HG02840 (cell line): ENCODE data around the gene MYL4.

Experiments
- ATAC-seq: cut with Tn5 transposase; IDR thresholded peaks from one replicate; pipeline ENCODE4 v1.9.1; 2021; ENCODE audit warnings: mild to moderate bottlenecking, moderate library complexity, moderate number of reproducible peaks; ENCODE audit not compliant: unreplicated experiment, low FRiP score

Gene MYL4

GRCh38 chr17:47239619-47239966 lies 30.4 kb downstream of the MYL4 start:
- ATAC-seq = no peak

DNA sequence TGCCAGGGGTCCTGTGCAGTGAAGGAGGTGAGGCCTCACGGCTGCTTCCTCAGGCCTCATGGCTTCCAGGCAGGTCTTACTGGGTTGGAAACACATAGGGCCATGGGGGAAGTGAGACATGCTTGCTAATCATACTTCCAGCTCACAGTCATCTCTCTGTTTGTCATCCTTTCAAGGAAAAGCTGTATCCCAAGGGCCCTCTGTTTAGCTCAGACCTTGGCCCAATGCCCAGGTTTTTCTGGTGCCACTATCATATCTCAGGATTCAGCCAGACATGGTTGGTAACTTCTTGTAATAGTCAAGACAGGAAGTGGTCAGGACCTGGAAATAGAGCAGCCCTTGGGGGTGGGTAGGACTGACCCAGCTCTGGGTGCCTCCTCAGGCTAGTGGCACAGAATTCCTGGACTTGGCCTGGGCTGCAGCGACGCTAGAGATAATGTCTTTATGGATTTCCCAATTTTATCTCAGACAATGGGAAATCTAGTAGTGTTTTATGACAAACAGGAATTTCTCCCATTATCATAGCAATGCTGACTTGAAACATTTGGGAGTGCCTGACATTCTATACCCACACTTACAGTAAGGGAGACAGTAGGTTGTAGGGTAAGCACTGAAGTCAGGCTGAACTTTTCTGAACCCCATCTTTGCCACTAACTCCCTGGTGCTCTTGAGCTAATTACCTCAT lies 31.0 kb downstream of the MYL4 start:
- no peak for ATAC-seq

GRCh38 chr17:47240806-47241205 lies 31.7 kb downstream of the MYL4 start:
- no peak for ATAC-seq

- ATAC-seq = no peak
These were observed 33.5 kb downstream of the MYL4 start for GRCh38 chr17:47242648-47243047.

DNA sequence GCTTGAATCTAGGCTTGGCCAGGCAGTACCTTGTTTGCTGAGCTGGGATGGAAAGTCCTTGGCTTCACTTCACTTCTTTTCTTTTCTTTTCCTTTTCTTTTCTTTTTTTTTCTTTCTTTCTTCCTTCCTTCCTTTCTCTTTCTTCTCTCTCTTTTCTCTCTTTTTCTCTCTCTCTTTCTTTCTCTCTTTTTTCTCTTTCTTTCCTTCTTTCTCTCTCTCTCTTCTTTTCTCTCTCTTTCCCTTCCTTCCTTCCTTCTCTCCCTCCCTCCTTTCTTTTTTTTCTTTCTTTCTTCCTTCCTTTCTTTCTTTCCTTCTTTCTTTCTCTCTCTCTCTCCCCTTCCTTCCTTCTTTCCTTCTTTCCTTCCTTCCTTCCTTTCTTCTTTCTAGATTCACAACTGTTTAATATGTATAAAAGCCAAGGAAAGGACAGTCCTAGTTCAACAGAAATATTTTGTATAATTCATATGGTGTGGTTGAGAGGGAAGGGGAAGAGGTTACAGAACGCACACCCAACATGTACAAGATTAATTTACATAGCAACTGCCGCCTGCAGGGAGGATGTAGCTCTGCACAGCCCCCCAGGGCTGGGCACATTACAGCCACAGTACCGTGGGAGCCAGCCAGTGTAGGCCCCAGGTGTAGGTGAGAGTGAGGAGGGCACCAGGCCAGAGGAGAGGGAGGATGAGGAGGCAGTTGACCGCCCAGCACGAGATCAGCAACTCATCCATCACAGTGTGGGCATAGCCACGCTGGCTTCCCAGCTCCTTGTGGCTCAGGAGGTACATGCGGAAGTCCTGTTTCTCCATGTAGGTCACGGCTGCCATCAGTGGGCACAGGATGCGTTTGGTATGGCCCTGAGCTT lies 34.8 kb downstream of the MYL4 start:
- ATAC-seq = no peak

DNA sequence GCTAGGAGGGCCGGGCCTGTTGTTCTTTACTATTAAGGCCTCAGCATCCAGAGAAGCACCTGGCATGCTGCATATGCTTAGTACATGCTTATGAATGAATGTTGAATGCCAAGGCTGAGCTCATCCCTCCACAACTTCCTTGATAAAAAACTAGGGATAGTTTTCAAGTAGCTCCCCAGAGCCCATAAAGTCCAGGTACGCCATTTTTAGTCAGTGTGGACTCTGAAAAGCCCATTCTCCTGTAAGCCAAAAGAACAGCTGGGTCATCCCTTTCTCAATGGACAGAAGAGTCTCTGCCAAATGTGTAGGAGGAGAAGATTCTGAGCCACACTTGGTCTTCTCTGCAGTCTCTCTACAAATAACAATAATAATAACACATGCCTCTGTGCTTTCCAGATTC lies 35.5 kb downstream of the MYL4 start:
- ATAC-seq = no peak

GRCh38 chr17:47246120-47246519 lies 37.0 kb downstream of the MYL4 start:
- ATAC-seq = no peak

DNA sequence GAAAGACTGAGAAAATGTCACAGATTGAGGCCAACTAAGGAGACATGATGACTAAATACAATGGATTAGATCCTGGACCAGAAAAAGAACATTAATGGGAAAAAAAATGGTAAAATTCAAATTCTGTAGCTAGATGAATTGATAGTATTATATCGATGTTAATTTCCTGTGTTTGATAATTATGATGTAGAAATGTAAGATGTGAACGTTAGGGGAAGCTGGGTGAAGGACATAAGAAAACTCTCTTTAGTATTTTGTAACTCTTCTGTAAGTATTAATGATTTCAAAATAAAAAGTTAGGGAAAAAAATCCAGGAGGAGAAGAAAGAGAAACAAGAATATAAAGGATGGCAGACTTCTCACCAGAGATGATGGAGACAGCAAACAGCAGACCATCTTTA lies 41.7 kb downstream of the MYL4 start:
- no peak for ATAC-seq

GRCh38 chr17:47251421-47251940 lies 42.3 kb downstream of the MYL4 start:
- no peak for ATAC-seq

- ATAC-seq = no peak
These were observed 43.1 kb downstream of the MYL4 start for GRCh38 chr17:47252209-47252608.

- no peak for ATAC-seq
These were observed 43.8 kb downstream of the MYL4 start for GRCh38 chr17:47252766-47253512.

- peak; percentile 83 for ATAC-seq
These were observed 44.6 kb downstream of the MYL4 start, which contains the start of gene ITGB3 for GRCh38 chr17:47253541-47254402. ITGB3 (plus strand) TSS chr17:47253827; CDS start chr17:47253862, 35 bp downstream.

GRCh38 chr17:47254403-47254943 lies 45.3 kb downstream of the MYL4 start:
- ATAC-seq = no peak

GRCh38 chr17:47257651-47258339 lies 48.6 kb downstream of the MYL4 start:
- ATAC-seq = no peak

GRCh38 chr17:47262586-47262985 lies 53.4 kb downstream of the MYL4 start:
- ATAC-seq = no peak

DNA sequence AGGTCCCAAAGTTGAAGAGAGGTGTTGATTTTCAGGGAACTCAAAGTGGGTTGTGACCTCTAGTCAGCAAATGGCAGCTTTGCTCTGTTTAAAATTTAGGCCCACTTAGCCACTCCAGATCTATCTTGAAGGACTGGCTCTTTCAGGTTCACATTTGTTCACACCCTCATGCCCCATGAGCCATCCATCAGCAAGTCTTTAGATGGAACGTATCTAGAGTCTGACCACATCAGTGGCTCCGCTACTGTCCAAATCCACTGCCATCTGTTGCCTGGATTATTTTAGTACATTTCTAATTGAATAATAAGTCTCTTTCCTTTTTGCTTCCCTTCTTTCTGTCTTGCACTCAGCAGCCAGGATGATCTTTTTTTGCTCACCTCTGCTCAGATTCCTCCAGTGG lies 55.0 kb downstream of the MYL4 start:
- ATAC-seq = no peak

DNA sequence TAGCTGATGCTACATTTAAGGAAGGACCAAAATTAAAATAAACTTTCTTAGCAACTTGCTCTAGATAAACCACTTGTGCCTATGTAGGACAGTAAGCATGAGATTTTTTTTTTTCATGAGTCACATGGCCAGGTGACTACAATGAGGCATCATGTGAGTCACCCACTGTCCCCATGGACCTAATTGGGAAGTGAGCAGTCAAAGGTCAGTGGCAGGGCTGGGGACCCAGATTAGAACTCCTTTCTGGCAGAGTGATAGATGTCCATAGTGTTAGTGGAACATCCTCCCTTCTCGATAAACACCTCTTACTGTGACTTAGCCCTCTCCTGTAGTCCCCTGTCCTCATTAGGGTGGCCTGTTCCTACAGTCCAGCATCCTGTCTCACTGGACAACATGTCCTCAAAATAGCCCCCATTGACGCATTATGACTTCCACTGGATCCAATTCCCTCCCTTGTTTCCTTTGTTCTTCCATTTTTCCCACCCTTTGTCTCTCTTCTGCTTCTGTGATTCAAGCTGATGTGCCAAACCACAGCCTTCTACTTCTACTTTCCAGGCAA lies 56.9 kb downstream of the MYL4 start:
- no peak for ATAC-seq

DNA sequence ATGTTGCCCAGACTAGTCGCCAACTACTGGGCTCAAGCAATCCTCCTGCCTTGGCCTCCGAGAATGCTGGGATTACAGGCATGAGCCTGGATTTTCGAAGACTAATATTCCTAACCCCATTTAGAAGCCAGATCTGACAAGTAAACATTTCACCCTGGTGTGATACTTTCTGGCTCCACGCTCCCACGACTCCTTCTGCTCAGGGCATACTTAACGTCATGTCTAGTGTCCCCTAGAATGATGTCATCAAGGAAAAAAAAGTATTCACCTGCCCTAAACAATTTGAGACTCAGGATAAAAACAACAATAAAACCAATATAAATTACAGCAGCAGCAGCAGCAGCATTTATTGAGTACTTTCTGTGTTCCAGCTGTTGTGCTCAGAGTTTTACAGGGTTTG lies 57.6 kb downstream of the MYL4 start:
- ATAC-seq = no peak

DNA sequence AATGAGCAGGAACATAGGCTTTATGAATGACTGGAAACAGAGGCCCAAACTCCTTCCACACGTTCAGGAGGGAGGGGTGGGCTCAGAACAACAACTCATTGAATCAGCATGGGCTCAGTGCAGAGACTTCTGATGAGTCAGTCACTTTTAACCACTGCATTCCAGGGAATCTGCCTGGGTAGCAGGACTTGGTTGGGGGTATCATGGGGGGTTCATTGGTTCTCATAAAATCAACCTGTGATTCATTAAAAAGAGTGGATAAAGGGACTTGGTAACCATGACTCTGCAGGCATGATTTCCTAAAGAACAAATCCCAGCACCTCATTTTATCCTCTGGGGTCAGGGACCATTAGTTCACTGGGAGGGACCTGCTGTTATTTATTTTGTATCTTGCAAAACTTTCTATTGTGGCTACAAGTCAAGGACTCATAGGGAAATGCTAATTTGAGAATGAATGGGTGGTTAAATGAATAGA lies 58.2 kb downstream of the MYL4 start:
- no peak for ATAC-seq
